Measurements from ENCODE around the gene KCNK4. TPM values are rescaled to one million over a fixed set of nuclear protein-coding genes. Genes with fewer than 3 reads are reported as not detected.
"Not testable (repeated sequence)": the region's sequence is repeated elsewhere in the genome, so short reads cannot be mapped to it uniquely, and the experiment has no call there.

The KCNK4 gene
- total and polyA plus RNA-seq, 2 experiments from 2014 or later = 0.13 TPM; not detected in 1

DNA sequence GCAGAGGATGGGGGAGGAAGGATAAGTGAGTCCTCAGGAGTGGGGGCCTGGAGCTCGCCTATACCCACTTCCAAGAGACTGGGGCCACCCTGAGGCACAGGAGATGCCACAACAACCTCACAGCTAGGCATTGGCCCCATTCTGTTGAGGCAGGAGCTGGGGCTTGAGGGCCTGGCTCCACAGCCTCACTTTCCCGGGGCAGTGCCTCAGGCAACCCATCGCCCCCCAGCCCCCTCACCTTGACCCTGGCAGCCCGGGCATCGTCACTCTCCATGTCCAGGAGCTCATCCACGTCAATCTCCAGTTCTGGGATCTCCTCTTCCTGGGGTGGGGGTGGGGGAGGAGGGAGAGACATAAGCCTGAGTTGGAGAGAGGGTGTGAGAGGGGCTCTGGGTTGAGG is 46.1 kb upstream of the KCNK4 start:
- no peak overlapping the region for H2AFZ ChIP-seq
- H3K36me3 ChIP-seq (ENCODE audit: low read depth) = no peaks in the 10 kb centered on the region; the same call in 1 of the 2 replicates
- H3K9me2 ChIP-seq (ENCODE audit: insufficient read depth) = no peaks in the 10 kb centered on the region
- peak overlapping the region; percentile 81 for H3K4me2 ChIP-seq (ENCODE audit: unreplicated experiment)
- in situ Hi-C loops (cut with MboI) = no loop called here
- no peak for DNase-seq
- no peaks in the 10 kb centered on the region for H3K9me3 ChIP-seq (ENCODE audit: low read depth)
- TF ChIP-seq EZH2 (IDR thresholded peaks at IDR 0.05; ENCODE audit: insufficient read depth, poor library complexity, severe bottlenecking) (no peak), EZH2phosphoT487 (IDR thresholded peaks at IDR 0.05; ENCODE audit: insufficient read depth, low read depth) (no peak)
- H3K79me2 ChIP-seq (ENCODE audit: insufficient read depth) = peaks cover 46% of the 10 kb centered on the region
- no peaks in the 10 kb centered on the region for H3K27me3 ChIP-seq (replicated peaks; ENCODE audit: insufficient read depth)
- H3K9ac ChIP-seq = peak overlapping the region; percentile 92
- H4K20me1 ChIP-seq (ENCODE audit: insufficient read depth) = no peaks in the 10 kb centered on the region
- H3F3A ChIP-seq (ENCODE audit: insufficient read depth) = peaks cover 20% of the 10 kb centered on the region
- peak overlapping the region; percentile 100 for H3K4me3 ChIP-seq
- peaks cover 15% of the 10 kb centered on the region for H3K4me1 ChIP-seq (ENCODE audit: insufficient read depth)
- WGBS, 2 experiments (ENCODE audit: low coverage in 1 of 2, low lambda C conversion rate in 2 of 2, missing lambda C conversion rate in 2 of 2) = 50% methylated on average over 6 of the region's 6 CpGs
- peak overlapping the region; percentile 88 for H3K27ac ChIP-seq

DNA sequence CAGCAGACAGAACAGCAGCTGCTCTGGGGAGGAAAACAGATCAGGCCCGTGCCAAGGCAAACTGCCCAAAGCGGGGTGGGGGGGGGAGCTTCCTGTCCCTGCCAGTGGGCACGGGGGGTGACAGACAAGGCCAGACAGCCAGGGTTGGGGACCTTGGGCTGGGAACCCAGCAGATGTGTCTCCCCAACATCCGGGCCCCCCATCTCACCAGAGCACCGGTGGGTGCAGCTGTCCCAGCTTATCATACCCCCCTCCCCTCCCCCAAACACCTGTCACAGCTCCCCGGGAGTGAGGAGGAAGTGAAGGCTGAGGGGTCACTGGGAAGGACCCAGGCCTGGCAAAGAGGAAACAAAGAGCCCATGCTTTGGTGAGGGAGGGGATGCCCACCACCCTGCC is 45.7 kb upstream of the KCNK4 start:
- Histone ChIP-seq H4K20me1 (ENCODE audit: insufficient read depth) (no peaks in the 10 kb centered on the region), H3K36me3 (ENCODE audit: low read depth) (no peaks in the 10 kb centered on the region; the same call in 1 of the 2 replicates), H3K27ac (peak overlapping the region; percentile 88), H3K9ac (peak overlapping the region; percentile 92), H3K79me2 (ENCODE audit: insufficient read depth) (peaks cover 46% of the 10 kb centered on the region), H3F3A (ENCODE audit: insufficient read depth) (peaks cover 15% of the 10 kb centered on the region), H2AFZ (no peak overlapping the region), H3K9me3 (ENCODE audit: low read depth) (no peaks in the 10 kb centered on the region), H3K27me3 (replicated peaks; ENCODE audit: insufficient read depth) (no peaks in the 10 kb centered on the region), H3K4me3 (peak overlapping the region; percentile 100), H3K4me2 (ENCODE audit: unreplicated experiment) (peak overlapping the region; percentile 81), H3K9me2 (ENCODE audit: insufficient read depth) (no peaks in the 10 kb centered on the region), H3K4me1 (ENCODE audit: insufficient read depth) (peaks cover 11% of the 10 kb centered on the region)
- no peak for DNase-seq
- 0 to 1% methylated on average over 2 to 5 of the region's 6 CpGs for WGBS, 2 experiments (ENCODE audit: low coverage in 1 of 2, low lambda C conversion rate in 2 of 2, missing lambda C conversion rate in 2 of 2)
- TF ChIP-seq EZH2 (IDR thresholded peaks at IDR 0.05; ENCODE audit: insufficient read depth, poor library complexity, severe bottlenecking) (no peak), EZH2phosphoT487 (IDR thresholded peaks at IDR 0.05; ENCODE audit: insufficient read depth, low read depth) (no peak)
- in situ Hi-C loops (cut with MboI) = no loop called here

GRCh38 chr11:64245797-64246620 is 45.1 kb upstream of the KCNK4 start:
- Histone ChIP-seq H2AFZ (peak overlapping the region; percentile 46; the same call in 1 of the 2 replicates), H3K4me3 (peak overlapping the region; percentile 100), H3K79me2 (ENCODE audit: insufficient read depth) (peaks cover 46% of the 10 kb centered on the region), H3K4me1 (ENCODE audit: insufficient read depth) (0 out of 2 replicates have a peak, but pooled peaks cover 10% of the 10 kb centered on the region), H4K20me1 (ENCODE audit: insufficient read depth) (no peaks in the 10 kb centered on the region), H3K27me3 (replicated peaks; ENCODE audit: insufficient read depth) (no peaks in the 10 kb centered on the region), H3K4me2 (ENCODE audit: unreplicated experiment) (peak overlapping the region; percentile 81), H3K27ac (peak overlapping the region; percentile 88), H3K36me3 (ENCODE audit: low read depth) (no peaks in the 10 kb centered on the region; the same call in 1 of the 2 replicates), H3F3A (ENCODE audit: insufficient read depth) (peaks cover 14% of the 10 kb centered on the region; the same call in 1 of the 2 replicates), H3K9ac (peak overlapping the region; percentile 92), H3K9me3 (ENCODE audit: low read depth) (no peaks in the 10 kb centered on the region), H3K9me2 (ENCODE audit: insufficient read depth) (no peaks in the 10 kb centered on the region)
- DNase-seq = peak; percentile 98
- 1 to 2% methylated on average over 29 to 45 of the region's 46 CpGs for WGBS, 2 experiments (ENCODE audit: low coverage in 1 of 2, low lambda C conversion rate in 2 of 2, missing lambda C conversion rate in 2 of 2)
- in situ Hi-C loops (cut with MboI) = no loop called here
- TF ChIP-seq EZH2 (IDR thresholded peaks at IDR 0.05; ENCODE audit: insufficient read depth, poor library complexity, severe bottlenecking) (no peak), EZH2phosphoT487 (IDR thresholded peaks at IDR 0.05; ENCODE audit: insufficient read depth, low read depth) (no peak)

DNA sequence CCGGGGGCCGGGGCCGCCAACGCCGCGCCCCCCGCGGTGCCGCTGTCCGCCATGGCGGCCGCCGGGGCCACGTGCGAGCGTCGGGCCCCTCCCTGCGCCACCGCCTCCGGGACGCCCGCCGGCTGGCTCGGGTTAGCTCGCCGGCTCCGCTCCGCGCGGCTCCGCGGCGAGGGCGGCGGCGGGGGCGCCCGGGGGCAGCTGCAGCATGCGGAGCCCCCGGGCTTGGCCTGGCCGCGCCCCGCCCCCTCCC is 44.6 kb upstream of the KCNK4 start:
- DNase-seq; H4K20me1 ChIP-seq (ENCODE audit: insufficient read depth); H3K4me2 ChIP-seq (ENCODE audit: unreplicated experiment); H2AFZ ChIP-seq; H3K4me1 ChIP-seq (ENCODE audit: insufficient read depth); H3K27me3 ChIP-seq (replicated peaks; ENCODE audit: insufficient read depth); H3K9me3 ChIP-seq (ENCODE audit: low read depth); in situ Hi-C loops (cut with MboI); H3K9me2 ChIP-seq (ENCODE audit: insufficient read depth); H3K36me3 ChIP-seq (ENCODE audit: low read depth): not testable (repeated sequence)
- peak overlapping the region; percentile 100 for H3K4me3 ChIP-seq
- WGBS, 2 experiments (ENCODE audit: low coverage in 1 of 2, low lambda C conversion rate in 2 of 2, missing lambda C conversion rate in 2 of 2) = 0 to 1% methylated on average over 16 to 23 of the region's 43 CpGs
- H3K9ac ChIP-seq = peak overlapping the region; percentile 92
- peak overlapping the region; percentile 88 for H3K27ac ChIP-seq
- H3F3A ChIP-seq (ENCODE audit: insufficient read depth) = peaks cover 14% of the 10 kb centered on the region; the same call in 1 of the 2 replicates
- peaks cover 46% of the 10 kb centered on the region for H3K79me2 ChIP-seq (ENCODE audit: insufficient read depth)
